GM12878 (cell line): ENCODE data around the gene LIX1. TPM values are rescaled to one million over a fixed set of nuclear protein-coding genes. Genes with fewer than 3 reads are reported as not detected.

Experiments used
- ATAC-seq: fragments of 200-7000 bp; cut with Tn5 transposase; 3 replicates; pipeline ENCODE4 v1.9.1; 2020; ENCODE audit warnings: mild to moderate bottlenecking, moderate library complexity
- BruUV-seq: library from RNA; stranded (reverse); fragments of 400-500 nt; replicated peaks from 2 replicates; lab custom pipeline; 2021; lab: Mats Ljungman, UMichigan
- CTCF ChIA-PET: fragments of 300-600 bp; sonication (Branson Sonifier 250); formaldehyde crosslinking; extraction: SDS; loops from one replicate; lab custom pipeline; 2021; ENCODE audit warnings: inconsistent platforms; lab: Yijun Ruan, JAX
- POLR2A ChIA-PET: fragments of 350-600 bp; formaldehyde crosslinking; extraction: SDS; loops from one replicate; lab custom pipeline; 2021; ENCODE audit warnings: inconsistent platforms; lab: Charles Lee
- RAD21 ChIA-PET: fragments of 300-600 bp; sonication (Branson Sonifier 250); formaldehyde crosslinking; loops from one replicate; lab custom pipeline; 2023; ENCODE audit warnings: antibody characterized with exemption; ENCODE audit not compliant: unreplicated experiment; lab: Charles Lee
- SMC1A ChIA-PET: fragments of 300-600 bp; sonication (Branson Sonifier 250); formaldehyde crosslinking; loops from one replicate; lab custom pipeline; 2023; ENCODE audit not compliant: unreplicated experiment, uncharacterized antibody; lab: Charles Lee
- DNase-seq: peaks from one replicate; pipeline ENCODE4 v3.0.0-alpha.2; 2011; ENCODE audit warnings: low read depth, low spot score
- FAIRE-seq: peaks from 3 replicates; lab custom pipeline; 2011; peaks lifted over from hg19 to GRCh38; lab: Jason Lieb, UNC
- H2AFZ ChIP-seq: 2 replicates; pipeline ENCODE4 v1.6.0; 2011; ENCODE audit warnings: low read depth, low read length, control low read depth; ENCODE audit not compliant: control insufficient read depth
- H3K27ac ChIP-seq: 2 replicates; pipeline ENCODE4 v1.5.1; 2011; ENCODE audit warnings: control low read depth; ENCODE audit not compliant: control insufficient read depth, insufficient read depth
- H3K27me3 ChIP-seq, 2 experiments: replicated peaks in 1 of 2; 2 replicates each; pipeline versions ENCODE4 v1.6.0 to v1.6.1; 2011; ENCODE audit warnings: low read length in 1 of 2; ENCODE audit not compliant: control insufficient read depth in 2 of 2, insufficient read depth in 2 of 2
- H3K36me3 ChIP-seq, 2 experiments: 2 replicates each; pipeline ENCODE4 v1.5.1; 2011; ENCODE audit warnings: low read length in 1 of 2; ENCODE audit not compliant: control insufficient read depth in 2 of 2, insufficient read depth in 2 of 2
- H3K4me1 ChIP-seq: 2 replicates; pipeline ENCODE4 v1.6.1; 2011; ENCODE audit warnings: mild to moderate bottlenecking, low read length, moderate library complexity, mixed read lengths; ENCODE audit not compliant: control insufficient read depth, insufficient read depth
- H3K4me2 ChIP-seq: 2 replicates; pipeline ENCODE4 v1.6.0; 2011; ENCODE audit warnings: control low read depth; ENCODE audit not compliant: control insufficient read depth, insufficient read depth
- H3K4me3 ChIP-seq: fragments of 200-600 bp; sonication (generic); 2 replicates; pipeline ENCODE4 v1.5.1; 2016
- H3K79me2 ChIP-seq: 2 replicates; pipeline ENCODE4 v1.6.0; 2011; ENCODE audit warnings: low read length; ENCODE audit not compliant: control insufficient read depth, insufficient read depth
- H3K9ac ChIP-seq: 2 replicates; pipeline ENCODE4 v1.8.0; 2011; ENCODE audit warnings: low read length, control low read depth, mixed read lengths; ENCODE audit not compliant: control insufficient read depth, insufficient read depth
- H3K9me3 ChIP-seq: replicated peaks from 3 replicates; pipeline ENCODE4 v1.5.1; 2011; ENCODE audit warnings: mild to moderate bottlenecking, low read length; ENCODE audit not compliant: control insufficient read depth, insufficient read depth
- H4K20me1 ChIP-seq: 2 replicates; pipeline ENCODE4 v1.6.0; 2011; ENCODE audit not compliant: control insufficient read depth, insufficient read depth
- CHD2 ChIP-seq: IDR thresholded peaks from 2 replicates; pipeline ENCODE4 v1.6.1; 2011; ENCODE audit warnings: low read depth, low read length, improper control_type of control experiment, borderline replicate concordance
- FOXK2 ChIP-seq: fragments of 450-650 bp; IDR thresholded peaks from 2 replicates; pipeline ENCODE4 v1.6.1; 2017; ENCODE audit warnings: mild to moderate bottlenecking, moderate library complexity
- IKZF1 ChIP-seq: fragments of 450-650 bp; conservative IDR thresholded peaks from 2 replicates; pipeline ENCODE4 v1.6.1; 2017; ENCODE audit warnings: antibody characterized with exemption, mild to moderate bottlenecking
- NR2C2 ChIP-seq: IDR thresholded peaks from 2 replicates; pipeline ENCODE4 v1.6.1; 2011; ENCODE audit warnings: borderline replicate concordance, low read depth; ENCODE audit not compliant: control insufficient read depth, insufficient read length
- PAX8 ChIP-seq: fragments of 450-650 bp; IDR thresholded peaks from 2 replicates; pipeline ENCODE4 v1.6.1; 2017; ENCODE audit warnings: mild to moderate bottlenecking, moderate library complexity
- POLR2AphosphoS2 ChIP-seq: IDR thresholded peaks from 2 replicates; pipeline ENCODE4 v1.6.1; 2011; ENCODE audit warnings: low read depth, mild to moderate bottlenecking, low read length, improper control_type of control experiment, moderate library complexity
- RAD21 ChIP-seq: IDR thresholded peaks from 2 replicates; pipeline ENCODE4 v1.6.1; 2011; ENCODE audit warnings: mild to moderate bottlenecking, low read depth, low read length, moderate library complexity; ENCODE audit not compliant: insufficient read depth
- RAD51 ChIP-seq: fragments of 450-650 bp; IDR thresholded peaks from 2 replicates; pipeline ENCODE4 v1.6.1; 2016; ENCODE audit warnings: moderate library complexity, mild to moderate bottlenecking, inconsistent platforms
- SRF ChIP-seq, 2 experiments: IDR thresholded peaks; 2 replicates each; pipeline ENCODE4 v1.6.1; 2011; ENCODE audit warnings: low read depth in 2 of 2, low read length in 2 of 2, mild to moderate bottlenecking in 1 of 2, moderate library complexity in 1 of 2
- SUZ12 ChIP-seq: fragments of 200-600 bp; sonication (generic); IDR thresholded peaks from one replicate; pipeline ENCODE4 v1.6.1; 2018; ENCODE audit warnings: antibody characterized with exemption, mild to moderate bottlenecking; ENCODE audit not compliant: unreplicated experiment
- TARDBP ChIP-seq: IDR thresholded peaks from 2 replicates; pipeline ENCODE4 v1.6.1; 2016; ENCODE audit warnings: borderline replicate concordance
- ZNF274 ChIP-seq: IDR thresholded peaks from one replicate; pipeline ENCODE4 v1.8.0; 2011; ENCODE audit not compliant: insufficient read length, insufficient read depth
- WGBS: methylation state at CpG from one replicate; pipeline ENCODE4 v1.1.6; 2016; ENCODE audit warnings: low lambda C conversion rate; ENCODE audit not compliant: insufficient replicate concordance, insufficient coverage; ENCODE audit errors: missing lambda C conversion rate; 5-methylcytosine and 5-hydroxymethylcytosine counted together
- in situ Hi-C: fragments of 300-500 bp; cut with MboI; formaldehyde crosslinking; loops from 9 replicates; pipeline ENCODE4 v1.14.3; 2018; ENCODE audit warnings: mixed read lengths
- intact Hi-C: fragments of 100-400 bp; cut with micrococcal nuclease; formaldehyde crosslinking; loops from one replicate; pipeline ENCODE4 v1.14.2; 2022; ENCODE audit not compliant: unreplicated experiment
- polyA plus RNA-seq, 11 experiments: library from polyadenylated mRNA; depleted of rRNA in 4 of 11; unstranded in 6 of 11; stranded (reverse) in 5 of 11; fragments of >200 nt; fragmentation: Nextera tagmentation in 4 of 11; fragmentation: Illumina TruSeq in 1 of 11; extraction: Ambion mirVana in 4 of 11; extraction: Trizol in 1 of 11; gene quantifications; 1 replicate in 1 of 11; 2 replicates in 10 of 11; pipeline versions ENCODE4 v1.2.1 to v1.2.3, GENCODE V29; 2011 to 2016; ENCODE audit warnings: inconsistent platforms in 2 of 11, missing spikeins in 2 of 11, low read depth in 1 of 11
- total RNA-seq, 4 experiments: library from RNA; depleted of rRNA in 3 of 4; stranded (reverse); fragments of >200 nt in 3 of 4; fragmentation: Illumina TruSeq in 1 of 4; extraction: Trizol in 1 of 4; gene quantifications; 2 replicates each; pipeline versions ENCODE4 v1.2.1 to v1.2.3, GENCODE V29; 2013 to 2021
- TF ChIP-seq, protein P1 (sequence below): fragments of 450-650 bp; formaldehyde crosslinking; IDR thresholded peaks from 2 replicates; pipeline ENCODE4 v1.5.0; 2022; ENCODE audit warnings: mild to moderate bottlenecking, missing genetic modification characterization
- TF ChIP-seq, protein P2 (sequence below): IDR thresholded peaks from 2 replicates; pipeline ENCODE4 v1.6.1; 2011; ENCODE audit warnings: mild to moderate bottlenecking, low read depth, low read length, moderate library complexity; ENCODE audit not compliant: insufficient replicate concordance
- TF ChIP-seq, protein P3 (sequence below): fragments of 450-650 bp; IDR thresholded peaks from 2 replicates; pipeline ENCODE4 v1.6.1; 2014; ENCODE audit warnings: mild to moderate bottlenecking

Gene LIX1
- total and polyA plus RNA-seq, 10 of the 15 experiments (the other 5 are each of a cell fraction or from before 2014, with no cell fraction given), result 0.02 to 0.07 (median 0.04) TPM; not detected in 5

DNA sequence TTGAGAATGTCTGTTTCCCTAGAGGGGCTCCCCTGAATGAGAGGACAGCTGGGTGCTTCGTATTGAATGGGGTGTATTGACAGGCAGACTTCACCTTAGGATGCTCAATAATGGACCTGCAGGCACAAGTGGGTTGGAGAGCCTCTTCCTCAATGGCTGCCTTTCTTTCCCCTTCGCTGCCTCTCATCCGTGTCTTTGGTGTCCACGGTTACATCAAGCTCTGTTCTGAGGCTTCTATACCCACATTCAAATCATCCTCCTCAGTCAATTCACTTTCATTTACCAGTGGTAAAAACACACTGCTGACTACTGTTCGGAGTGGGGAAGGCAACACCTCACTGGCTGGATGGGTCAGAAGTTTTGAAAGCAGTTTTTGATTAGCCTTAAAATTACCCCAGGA, 20.6 kb downstream of the LIX1 start:
- Histone ChIP-seq H3K36me3 (no peaks in the 10 kb centered on the region), H3K9me3 (no peaks in the 10 kb centered on the region), H3K4me3 (no peak overlapping the region), H3K79me2 (no peaks in the 10 kb centered on the region), H3K4me1 (peaks cover 9% of the 10 kb centered on the region), H3K27ac (no peak overlapping the region), H4K20me1 (no peaks in the 10 kb centered on the region), H3K4me2 (no peak overlapping the region), H2AFZ (no peak overlapping the region), H3K9ac (no peak overlapping the region), H3K27me3 (no peaks in the 10 kb centered on the region)
- BruUV-seq, result no TSS peak
- 35% methylated on average over 5 of the region's 5 CpGs for WGBS
- FAIRE-seq, result no peak
- ATAC-seq, result no peak
- in situ Hi-C loops (no loop called here), intact Hi-C loops (no loop called here)
- ChIA-PET RAD21 (no interaction called here), POLR2A (no interaction called here), SMC1A (interaction anchor here (1.0 to 1.3 kb wide), 2 partner anchors 27 to 253 kb away, joined by 4 read pairs; no protein-coding TSS in a partner anchor), CTCF (interaction anchor here (1.2 to 2.4 kb wide), 2 partner anchors 21 to 62 kb away, joined by 3 to 7 read pairs; partner anchors contain the start of gene LIX1)
- DNase-seq, result no peak
- TF ChIP-seq TARDBP, result no peak
- TF ChIP-seq IKZF1, result no peak
- TF ChIP-seq NR2C2, result no peak
- no peak for TF ChIP-seq SUZ12
- no peak for TF ChIP-seq ZNF274
- TF ChIP-seq RAD21, result no peak
- TF ChIP-seq PAX8, result no peak
- TF ChIP-seq, protein P1, sequence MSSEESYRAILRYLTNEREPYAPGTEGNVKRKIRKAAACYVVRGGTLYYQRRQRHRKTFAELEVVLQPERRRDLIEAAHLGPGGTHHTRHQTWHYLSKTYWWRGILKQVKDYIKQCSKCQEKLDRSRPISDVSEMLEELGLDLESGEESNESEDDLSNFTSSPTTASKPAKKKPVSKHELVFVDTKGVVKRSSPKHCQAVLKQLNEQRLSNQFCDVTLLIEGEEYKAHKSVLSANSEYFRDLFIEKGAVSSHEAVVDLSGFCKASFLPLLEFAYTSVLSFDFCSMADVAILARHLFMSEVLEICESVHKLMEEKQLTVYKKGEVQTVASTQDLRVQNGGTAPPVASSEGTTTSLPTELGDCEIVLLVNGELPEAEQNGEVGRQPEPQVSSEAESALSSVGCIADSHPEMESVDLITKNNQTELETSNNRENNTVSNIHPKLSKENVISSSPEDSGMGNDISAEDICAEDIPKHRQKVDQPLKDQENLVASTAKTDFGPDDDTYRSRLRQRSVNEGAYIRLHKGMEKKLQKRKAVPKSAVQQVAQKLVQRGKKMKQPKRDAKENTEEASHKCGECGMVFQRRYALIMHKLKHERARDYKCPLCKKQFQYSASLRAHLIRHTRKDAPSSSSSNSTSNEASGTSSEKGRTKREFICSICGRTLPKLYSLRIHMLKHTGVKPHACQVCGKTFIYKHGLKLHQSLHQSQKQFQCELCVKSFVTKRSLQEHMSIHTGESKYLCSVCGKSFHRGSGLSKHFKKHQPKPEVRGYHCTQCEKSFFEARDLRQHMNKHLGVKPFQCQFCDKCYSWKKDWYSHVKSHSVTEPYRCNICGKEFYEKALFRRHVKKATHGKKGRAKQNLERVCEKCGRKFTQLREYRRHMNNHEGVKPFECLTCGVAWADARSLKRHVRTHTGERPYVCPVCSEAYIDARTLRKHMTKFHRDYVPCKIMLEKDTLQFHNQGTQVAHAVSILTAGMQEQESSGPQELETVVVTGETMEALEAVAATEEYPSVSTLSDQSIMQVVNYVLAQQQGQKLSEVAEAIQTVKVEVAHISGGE (CRISPR knock-in tag), result no peak
- TF ChIP-seq CHD2, result no peak
- TF ChIP-seq POLR2AphosphoS2, result no peak
- TF ChIP-seq, protein P2, sequence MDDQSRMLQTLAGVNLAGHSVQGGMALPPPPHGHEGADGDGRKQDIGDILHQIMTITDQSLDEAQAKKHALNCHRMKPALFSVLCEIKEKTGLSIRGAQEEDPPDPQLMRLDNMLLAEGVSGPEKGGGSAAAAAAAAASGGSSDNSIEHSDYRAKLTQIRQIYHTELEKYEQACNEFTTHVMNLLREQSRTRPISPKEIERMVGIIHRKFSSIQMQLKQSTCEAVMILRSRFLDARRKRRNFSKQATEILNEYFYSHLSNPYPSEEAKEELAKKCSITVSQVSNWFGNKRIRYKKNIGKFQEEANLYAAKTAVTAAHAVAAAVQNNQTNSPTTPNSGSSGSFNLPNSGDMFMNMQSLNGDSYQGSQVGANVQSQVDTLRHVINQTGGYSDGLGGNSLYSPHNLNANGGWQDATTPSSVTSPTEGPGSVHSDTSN, result no peak
- no peak for TF ChIP-seq FOXK2
- TF ChIP-seq, protein P3, sequence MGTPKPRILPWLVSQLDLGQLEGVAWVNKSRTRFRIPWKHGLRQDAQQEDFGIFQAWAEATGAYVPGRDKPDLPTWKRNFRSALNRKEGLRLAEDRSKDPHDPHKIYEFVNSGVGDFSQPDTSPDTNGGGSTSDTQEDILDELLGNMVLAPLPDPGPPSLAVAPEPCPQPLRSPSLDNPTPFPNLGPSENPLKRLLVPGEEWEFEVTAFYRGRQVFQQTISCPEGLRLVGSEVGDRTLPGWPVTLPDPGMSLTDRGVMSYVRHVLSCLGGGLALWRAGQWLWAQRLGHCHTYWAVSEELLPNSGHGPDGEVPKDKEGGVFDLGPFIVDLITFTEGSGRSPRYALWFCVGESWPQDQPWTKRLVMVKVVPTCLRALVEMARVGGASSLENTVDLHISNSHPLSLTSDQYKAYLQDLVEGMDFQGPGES, result no peak
- no peak for TF ChIP-seq SRF (IDR thresholded peaks at IDR 0.05; ENCODE audit: low read depth in 2 of 2, low read length in 2 of 2)
- TF ChIP-seq RAD51, result no peak
